HEK293T (cell line): ENCODE measurements around the gene CAMSAP2.

Experiments used
- CTCF ChIA-PET: fragments of 350-600 bp; formaldehyde crosslinking; extraction: SDS; loops from one replicate; lab custom pipeline; 2021; ENCODE audit warnings: antibody characterized with exemption, inconsistent platforms; lab: Yijun Ruan, JAX
- POLR2A ChIA-PET: fragments of 350-600 bp; formaldehyde crosslinking; extraction: SDS; loops from one replicate; lab custom pipeline; 2020; ENCODE audit warnings: antibody characterized with exemption, inconsistent platforms; lab: Yijun Ruan, JAX
- DNase-seq: peaks from one replicate; pipeline ENCODE4 v3.0.0; 2012; ENCODE audit warnings: mixed read lengths; ENCODE audit errors: extremely low spot score
- ARNT ChIP-seq: fragments of 450-650 bp; IDR thresholded peaks from 2 replicates; pipeline ENCODE4 v1.6.1; 2017; ENCODE audit warnings: mild to moderate bottlenecking
- BHLHE40 ChIP-seq: fragments of 450-650 bp; IDR thresholded peaks from 2 replicates; pipeline ENCODE4 v1.6.1; 2016; ENCODE audit warnings: mild to moderate bottlenecking, moderate library complexity, borderline replicate concordance
- CTBP1 ChIP-seq: fragments of 450-650 bp; IDR thresholded peaks from 2 replicates; pipeline ENCODE4 v1.6.1; 2016; ENCODE audit warnings: borderline replicate concordance
- ELF4 ChIP-seq: fragments of 450-650 bp; IDR thresholded peaks from 2 replicates; pipeline ENCODE4 v1.6.1; 2017; ENCODE audit warnings: antibody characterized with exemption
- FOXA1 ChIP-seq: fragments of 450-650 bp; IDR thresholded peaks from 2 replicates; pipeline ENCODE4 v1.6.1; 2016; ENCODE audit warnings: mild to moderate bottlenecking
- FOXK2 ChIP-seq: fragments of 450-650 bp; IDR thresholded peaks from 2 replicates; pipeline ENCODE4 v1.6.1; 2016; ENCODE audit warnings: mild to moderate bottlenecking
- FOXM1 ChIP-seq: fragments of 450-650 bp; IDR thresholded peaks from 2 replicates; pipeline ENCODE4 v1.6.1; 2017; ENCODE audit warnings: mild to moderate bottlenecking, borderline replicate concordance
- HDGF ChIP-seq: fragments of 450-650 bp; IDR thresholded peaks from 2 replicates; pipeline ENCODE4 v1.6.1; 2017; ENCODE audit warnings: antibody characterized with exemption, borderline replicate concordance
- L3MBTL2 ChIP-seq: fragments of 450-650 bp; conservative IDR thresholded peaks from 2 replicates; pipeline ENCODE4 v1.6.1; 2016; ENCODE audit warnings: mild to moderate bottlenecking
- LEF1 ChIP-seq: fragments of 450-650 bp; IDR thresholded peaks from 2 replicates; pipeline ENCODE4 v1.6.1; 2017; ENCODE audit warnings: mild to moderate bottlenecking, borderline replicate concordance
- NFRKB ChIP-seq: fragments of 450-650 bp; IDR thresholded peaks from 2 replicates; pipeline ENCODE4 v1.6.1; 2016; ENCODE audit warnings: mild to moderate bottlenecking, moderate library complexity
- PKNOX1 ChIP-seq: fragments of 450-650 bp; IDR thresholded peaks from 2 replicates; pipeline ENCODE4 v1.6.1; 2016
- SP1 ChIP-seq: fragments of 450-650 bp; IDR thresholded peaks from 2 replicates; pipeline ENCODE4 v1.6.1; 2017
- SUZ12 ChIP-seq: fragments of 450-650 bp; IDR thresholded peaks from 2 replicates; pipeline ENCODE4 v1.6.1; 2016; ENCODE audit warnings: mild to moderate bottlenecking
- TARDBP ChIP-seq: fragments of 450-650 bp; IDR thresholded peaks from 2 replicates; pipeline ENCODE4 v1.6.1; 2016
- ZNF384 ChIP-seq: fragments of 450-650 bp; IDR thresholded peaks from 2 replicates; pipeline ENCODE4 v1.6.1; 2016

Gene CAMSAP2

GRCh38 chr1:200869753-200870391 lies 131.2 kb downstream of the CAMSAP2 start:
- POLR2A ChIA-PET: no interaction called here
- DNase-seq: no peak
- no peak for TF ChIP-seq ARNT
- no peak for TF ChIP-seq L3MBTL2
- TF ChIP-seq NFRKB: no peak
- CTCF ChIA-PET: no interaction called here

- CTCF ChIA-PET: no interaction called here
- no peak for TF ChIP-seq FOXK2
- TF ChIP-seq FOXA1: no peak
- POLR2A ChIA-PET: no interaction called here
- DNase-seq: no peak
These were observed 133.9 kb downstream of the CAMSAP2 start, which contains the start of gene GPR25 for GRCh38 chr1:200872446-200873115. Gene GPR25 (plus strand): TSS chr1:200872981. CDS start chr1:200873038, 57 bp downstream.

GRCh38 chr1:200873116-200873670 lies 134.5 kb downstream of the CAMSAP2 start:
- ChIA-PET CTCF (no interaction called here), POLR2A (no interaction called here)
- DNase-seq: no peak
- no peak for TF ChIP-seq ARNT
- TF ChIP-seq L3MBTL2: no peak
- no peak for TF ChIP-seq FOXA1
- no peak for TF ChIP-seq FOXM1
- TF ChIP-seq ELF4: no peak
- TF ChIP-seq CTBP1: no peak

GRCh38 chr1:200873671-200874397 lies 135.1 kb downstream of the CAMSAP2 start:
- POLR2A ChIA-PET: no interaction called here
- TF ChIP-seq PKNOX1: no peak
- no peak for TF ChIP-seq HDGF
- no peak for TF ChIP-seq NFRKB
- TF ChIP-seq L3MBTL2: no peak
- TF ChIP-seq SUZ12: no peak
- TF ChIP-seq BHLHE40: no peak
- no peak for TF ChIP-seq FOXM1
- TF ChIP-seq TARDBP: no peak
- TF ChIP-seq CTBP1: no peak
- no peak for TF ChIP-seq ZNF384
- TF ChIP-seq SP1: no peak
- no peak for TF ChIP-seq ELF4
- CTCF ChIA-PET: no interaction called here

GRCh38 chr1:200874694-200875093 lies 136.0 kb downstream of the CAMSAP2 start:
- TF ChIP-seq PKNOX1 (no peak), TARDBP (no peak), HDGF (no peak), SUZ12 (no peak), ARNT (no peak), LEF1 (no peak), BHLHE40 (no peak), L3MBTL2 (no peak), CTBP1 (no peak)
- ChIA-PET CTCF (no interaction called here), POLR2A (no interaction called here)
- no peak for DNase-seq

More at GRCh38 chr1:200873671-200874397, 135.1 kb downstream of the CAMSAP2 start:
- no peak for DNase-seq

GRCh38 chr1:200875416-200875815 lies 136.7 kb downstream of the CAMSAP2 start:
- no peak for DNase-seq
- no peak for TF ChIP-seq NFRKB
- no peak for TF ChIP-seq PKNOX1
- no peak for TF ChIP-seq ARNT
- TF ChIP-seq SP1: no peak
- no peak for TF ChIP-seq ZNF384
- no peak for TF ChIP-seq FOXM1
- TF ChIP-seq L3MBTL2: no peak
- TF ChIP-seq HDGF: no peak
- TF ChIP-seq CTBP1: no peak
- no peak for TF ChIP-seq LEF1
- no peak for TF ChIP-seq FOXA1
- TF ChIP-seq SUZ12: no peak
- TF ChIP-seq FOXK2: no peak
- TF ChIP-seq BHLHE40: no peak
- TF ChIP-seq ELF4: no peak
- TF ChIP-seq TARDBP: no peak
- ChIA-PET CTCF (no interaction called here), POLR2A (no interaction called here)
